NCI-H1417 (cell line): ENCODE results near the gene SMTNL2.
A peak's percentile ranks its signal among the peaks of the same experiment; 100 is the strongest.

ENCODE experiments used
- DNase-seq, 3 experiments: peaks; one replicate each; lab custom pipeline; 2025; lab: John Stamatoyannopoulos, UW

SMTNL2 gene

GRCh38 chr17:4545217-4545951, 38.9 kb upstream of the SMTNL2 start:
- DNase-seq: no peak

DNA sequence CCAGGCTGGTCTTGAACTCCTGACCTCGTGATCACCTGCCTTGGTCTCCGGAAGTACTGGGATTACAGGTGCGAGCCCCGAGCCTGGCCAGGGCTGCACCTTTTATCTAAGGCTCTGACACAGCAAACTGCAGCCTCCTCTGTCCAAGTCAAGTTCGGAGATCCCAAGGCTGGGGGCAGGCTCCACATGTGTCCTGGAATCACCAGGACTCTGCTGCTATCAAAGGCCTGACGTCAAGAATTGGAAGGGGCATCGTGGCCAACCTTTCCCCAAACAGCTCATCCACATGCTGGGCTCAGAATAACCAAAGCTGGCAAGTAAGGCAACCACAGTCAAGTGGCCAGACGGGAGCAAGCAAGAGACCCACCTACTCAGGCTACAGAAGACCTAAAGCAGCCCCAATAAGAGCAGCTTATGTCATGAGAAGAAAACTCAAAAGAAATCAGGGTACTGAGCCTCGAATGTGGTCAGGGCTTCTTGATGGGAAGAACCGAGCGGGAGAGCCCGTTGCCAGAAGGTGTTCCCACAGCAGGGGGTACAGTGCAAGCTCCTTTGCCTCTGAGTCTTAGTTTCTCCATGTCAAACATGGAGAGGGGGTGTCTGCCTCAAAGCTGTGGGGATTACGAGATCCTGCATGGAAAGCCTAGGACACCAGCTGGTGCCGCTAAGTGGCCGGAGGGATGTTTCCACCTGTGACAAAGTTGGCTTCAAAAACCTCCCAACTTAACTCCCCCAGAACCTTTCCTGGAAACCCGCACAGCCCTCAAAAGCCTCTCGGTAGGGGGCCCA, 37.0 kb upstream of the SMTNL2 start:
- DNase-seq: no peak

DNA sequence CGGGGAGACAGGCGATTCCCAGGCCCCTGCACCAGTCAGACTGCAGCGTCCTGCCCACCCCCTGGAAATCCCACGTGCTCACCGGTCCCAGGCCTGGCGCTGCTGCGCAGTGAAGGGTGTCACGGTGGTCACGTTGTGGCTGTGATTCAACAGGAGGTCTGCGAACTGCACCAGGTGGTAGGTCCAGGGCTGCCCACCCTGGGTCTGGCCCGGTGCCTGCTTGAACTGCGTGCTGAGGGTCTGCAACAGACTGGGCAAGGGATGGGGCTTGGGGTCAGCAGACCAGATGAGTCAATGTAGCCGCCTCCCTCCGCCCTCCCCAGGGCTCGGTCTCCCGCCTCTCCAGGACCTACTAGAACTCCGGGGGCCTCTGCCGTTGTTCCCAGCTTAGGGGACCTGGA, 36.3 kb upstream of the SMTNL2 start:
- DNase-seq: no peak

GRCh38 chr17:4548721-4549531, 35.4 kb upstream of the SMTNL2 start:
- no peak for DNase-seq

DNA sequence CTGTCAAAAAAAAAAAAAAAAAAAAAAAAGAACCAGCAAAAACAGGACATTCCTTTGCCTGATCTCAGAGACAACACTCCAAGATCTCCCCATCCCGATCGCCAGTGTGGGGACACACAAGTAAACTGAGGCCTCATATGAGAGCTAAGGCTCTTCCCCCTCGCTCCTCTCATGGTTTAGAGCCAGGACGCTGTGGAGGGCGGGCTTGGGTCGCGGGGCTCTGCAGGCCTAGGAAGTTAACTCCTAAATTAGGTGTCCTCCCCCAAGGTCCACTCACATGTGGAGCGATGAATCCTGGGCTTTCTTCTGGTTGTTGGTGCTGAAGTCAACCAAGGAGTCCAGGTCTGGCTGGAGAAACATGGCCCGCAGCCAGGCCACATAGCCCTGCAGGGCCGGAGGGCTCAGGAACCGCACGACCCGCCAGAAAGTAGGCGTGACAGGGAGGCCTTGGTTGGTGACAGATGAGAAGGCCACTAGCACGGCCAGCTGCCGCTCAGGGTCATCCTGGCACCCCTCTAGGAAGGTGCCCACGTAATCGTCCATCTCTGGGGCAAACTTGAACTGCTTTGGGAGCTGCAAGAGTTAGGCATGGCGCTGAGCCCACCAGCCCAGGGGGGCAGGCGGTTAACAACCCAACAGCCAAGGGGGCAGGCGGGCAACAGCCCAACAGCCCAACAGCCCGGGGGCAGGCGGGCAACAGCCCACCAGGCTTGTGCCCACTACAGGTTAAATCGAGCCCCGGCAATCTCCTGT, 34.4 kb upstream of the SMTNL2 start:
- no peak for DNase-seq

DNA sequence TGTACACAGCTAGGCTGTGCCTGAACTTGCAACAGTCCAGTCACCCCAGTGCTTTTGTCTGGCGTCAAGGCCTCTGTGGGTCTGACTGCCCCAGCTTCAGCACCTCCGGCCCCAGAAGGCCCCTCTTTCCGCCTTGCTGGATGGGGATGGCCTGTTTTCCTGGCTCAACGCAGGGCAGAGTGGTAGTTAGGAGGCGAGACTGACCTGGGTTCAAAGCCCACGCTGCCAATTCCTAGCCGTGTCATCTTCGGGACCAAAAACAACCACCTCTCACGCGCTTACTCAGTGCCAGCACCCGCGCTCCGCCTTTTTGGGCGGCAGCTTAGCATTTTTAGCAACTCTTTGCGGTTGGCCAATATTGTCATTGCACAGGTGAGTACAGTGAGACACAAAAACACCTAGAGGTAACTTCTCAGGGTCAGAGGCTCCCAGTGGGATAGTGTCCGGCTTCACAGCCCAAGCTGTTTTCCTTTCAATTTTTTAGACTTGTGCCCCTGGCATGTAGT, 33.7 kb upstream of the SMTNL2 start:
- no peak for DNase-seq

DNA sequence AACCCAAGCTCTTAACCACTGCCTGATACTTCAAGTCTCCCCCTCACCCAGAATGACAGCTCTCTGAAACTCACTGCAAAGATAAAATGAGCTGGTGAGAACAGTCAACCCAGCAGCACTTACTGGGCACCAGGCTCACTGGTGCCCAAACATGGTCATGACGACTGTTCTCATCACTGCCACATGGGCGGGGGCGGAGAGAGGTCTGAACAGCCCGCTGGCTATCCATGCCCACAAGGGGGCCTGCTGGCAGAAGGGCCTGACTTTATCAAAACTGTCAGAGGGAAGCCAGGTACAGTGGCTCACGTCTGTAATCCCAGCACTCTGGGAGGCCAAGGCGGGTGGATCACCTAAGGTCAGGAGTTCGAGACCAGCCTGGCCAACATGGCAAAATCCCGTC, 33.2 kb upstream of the SMTNL2 start:
- DNase-seq: no peak

DNA sequence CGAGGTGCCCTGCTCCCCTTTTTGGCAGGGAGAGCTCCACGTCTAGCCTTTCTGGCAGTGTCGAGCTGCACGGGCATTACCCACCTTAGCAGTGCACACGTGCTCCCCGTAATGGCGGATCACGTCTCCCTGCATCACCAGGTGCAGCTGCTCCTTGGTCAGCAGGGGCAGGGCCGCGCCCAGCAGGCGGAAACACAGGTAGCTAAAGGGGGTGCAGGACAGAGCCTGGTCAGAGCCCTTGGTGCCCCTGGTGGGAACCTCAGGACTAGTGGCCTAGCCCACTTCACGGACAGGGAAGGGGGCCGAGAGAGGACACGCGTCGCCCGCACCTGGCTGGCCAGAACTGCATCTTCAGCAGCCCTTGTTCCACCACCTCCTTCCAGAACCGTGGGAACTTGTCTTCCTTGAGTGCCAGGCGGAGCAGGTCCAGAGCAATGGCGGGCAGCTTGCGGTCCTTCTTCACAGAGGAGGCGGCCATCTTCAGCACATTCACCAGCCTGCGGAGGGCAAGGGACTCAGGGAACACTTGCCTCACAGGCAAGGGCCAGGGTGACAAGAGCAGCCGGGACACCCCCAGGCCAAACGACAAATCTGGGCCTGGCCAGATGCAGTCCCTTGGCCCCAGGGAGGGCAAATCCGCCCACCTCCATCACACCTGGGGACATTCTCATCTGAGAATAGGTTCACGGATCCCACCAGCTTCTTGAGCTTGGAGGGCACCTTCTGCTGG, 32.4 kb upstream of the SMTNL2 start:
- DNase-seq: no peak

DNA sequence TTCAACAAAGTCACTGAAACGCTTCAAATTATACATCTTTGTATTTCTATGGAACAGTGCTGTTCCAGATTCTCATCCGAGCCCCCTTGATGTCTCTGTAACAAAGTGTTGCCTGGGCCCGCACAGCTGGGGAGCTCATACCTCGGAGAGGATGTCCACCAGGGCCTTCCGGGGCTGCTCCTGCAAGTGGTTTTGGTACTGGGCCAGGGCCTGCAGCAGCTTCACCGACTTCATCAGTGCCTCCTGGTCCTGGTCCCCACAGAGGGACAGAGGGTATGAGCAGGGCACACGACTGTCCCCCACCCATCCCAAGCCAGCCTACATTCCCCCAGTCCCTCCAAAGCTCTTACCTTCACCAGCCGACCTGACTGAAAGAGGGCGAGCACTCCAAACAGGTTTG, 30.7 kb upstream of the SMTNL2 start:
- no peak for DNase-seq

DNA sequence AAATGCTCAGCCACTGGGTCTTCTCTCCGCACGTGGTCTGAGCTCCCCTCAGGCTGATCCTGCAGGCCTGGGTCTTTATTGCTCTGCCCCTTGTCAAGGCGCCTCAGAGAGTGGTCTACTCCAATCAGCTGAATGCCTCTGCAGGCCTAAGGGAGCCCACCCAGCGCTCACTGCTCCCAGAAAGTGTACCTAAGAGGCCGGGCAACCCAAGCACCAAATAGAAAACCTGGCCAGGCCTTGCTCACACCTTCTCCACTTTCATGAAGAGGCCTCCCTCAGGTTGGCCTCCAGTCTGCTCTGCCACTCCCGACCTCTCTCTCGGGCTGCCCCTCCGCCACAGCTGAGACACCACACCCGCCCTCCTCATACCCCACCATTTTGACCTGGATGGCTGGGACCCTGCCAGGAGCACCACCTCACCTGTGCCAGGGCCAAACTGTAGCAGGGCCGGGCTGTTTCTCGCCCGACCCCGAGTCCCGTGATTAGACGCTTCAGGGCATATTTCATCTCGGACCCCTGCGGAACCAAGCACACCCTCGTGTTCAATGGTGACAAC, 29.8 kb upstream of the SMTNL2 start:
- DNase-seq: no peak

- peak; percentile 85 to 95 (median 92) for DNase-seq
Measured at GRCh38 chr17:4554997-4555799, 29.1 kb upstream of the SMTNL2 start, which contains the start of gene MYBBP1A. Gene MYBBP1A, minus strand, starts transcription at chr17:4555384. Its CDS starts 60 bp downstream, at chr17:4555324.

GRCh38 chr17:4555873-4556759, 28.2 kb upstream of the SMTNL2 start:
- DNase-seq: peak in 1 of 3 experiments; percentile 34

- no peak for DNase-seq
Measured at GRCh38 chr17:4556996-4557395, 27.3 kb upstream of the SMTNL2 start.

DNA sequence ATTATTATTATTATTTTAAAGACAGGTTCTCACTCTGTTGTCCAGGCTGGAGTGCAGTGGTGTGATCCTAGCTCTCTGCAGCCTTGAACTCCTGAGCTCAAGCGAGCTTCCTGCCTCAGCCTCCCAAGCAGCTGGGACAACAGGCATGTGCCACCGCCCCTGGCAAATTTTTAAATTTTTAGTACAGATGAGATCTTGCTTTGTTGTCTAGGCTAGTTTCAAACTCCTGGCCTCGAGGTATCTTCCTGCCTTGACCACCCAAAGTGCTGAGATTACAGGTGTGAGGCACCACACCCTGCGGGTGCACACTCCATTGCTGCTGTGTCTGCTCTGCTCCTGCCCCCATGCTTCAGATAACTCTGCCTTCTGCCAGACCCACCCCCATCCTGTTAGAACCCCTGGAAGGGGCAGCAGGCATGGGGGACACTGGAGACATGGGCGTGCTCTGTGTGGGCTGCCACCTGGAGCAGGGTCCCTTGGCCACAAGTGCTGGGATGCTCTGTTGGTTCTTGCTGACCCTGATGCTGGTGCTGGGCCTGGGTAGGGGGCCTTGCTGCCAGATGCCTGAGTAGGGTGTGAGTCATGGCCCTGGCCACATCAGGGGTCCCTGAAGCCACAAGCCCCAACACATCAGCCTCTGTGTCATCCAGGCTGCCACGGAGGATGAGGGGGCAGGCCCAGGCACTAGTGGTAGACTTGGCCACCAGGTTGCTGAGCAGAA, 26.5 kb upstream of the SMTNL2 start:
- no peak for DNase-seq

DNA sequence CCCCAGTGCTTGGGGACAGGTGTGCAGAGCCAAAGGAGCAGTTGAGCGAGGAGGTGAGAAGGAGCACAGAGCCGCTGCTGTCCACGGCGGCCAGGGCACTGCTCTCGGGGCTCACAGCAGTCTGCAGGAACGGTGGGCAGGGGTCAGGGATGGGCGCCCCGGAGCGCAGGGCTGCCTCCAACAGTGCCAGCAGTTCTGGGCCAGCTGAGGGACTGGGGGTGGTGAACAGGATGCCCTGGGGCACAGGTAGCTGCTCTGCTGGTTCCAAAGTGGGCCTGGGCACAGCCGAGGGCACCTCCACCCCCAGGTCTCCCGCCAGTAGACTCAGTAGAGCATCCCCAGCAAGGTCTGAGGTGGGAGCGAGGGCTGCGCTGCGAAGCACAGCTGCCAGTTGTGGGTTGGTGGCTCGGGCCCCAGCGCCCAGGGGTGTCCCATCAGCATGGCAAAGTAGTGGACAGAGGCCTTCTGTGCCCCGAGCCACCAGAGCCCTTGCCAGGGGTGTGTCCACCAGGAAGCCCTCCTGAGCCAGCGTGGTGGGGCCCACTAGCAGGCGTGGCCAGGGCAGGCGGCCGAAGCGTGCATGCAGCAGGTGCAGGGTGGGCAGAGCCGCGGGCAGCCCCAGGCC, 25.9 kb upstream of the SMTNL2 start:
- DNase-seq: no peak

- DNase-seq: no peak
Measured at GRCh38 chr17:4559139-4559791, 25.1 kb upstream of the SMTNL2 start.

DNA sequence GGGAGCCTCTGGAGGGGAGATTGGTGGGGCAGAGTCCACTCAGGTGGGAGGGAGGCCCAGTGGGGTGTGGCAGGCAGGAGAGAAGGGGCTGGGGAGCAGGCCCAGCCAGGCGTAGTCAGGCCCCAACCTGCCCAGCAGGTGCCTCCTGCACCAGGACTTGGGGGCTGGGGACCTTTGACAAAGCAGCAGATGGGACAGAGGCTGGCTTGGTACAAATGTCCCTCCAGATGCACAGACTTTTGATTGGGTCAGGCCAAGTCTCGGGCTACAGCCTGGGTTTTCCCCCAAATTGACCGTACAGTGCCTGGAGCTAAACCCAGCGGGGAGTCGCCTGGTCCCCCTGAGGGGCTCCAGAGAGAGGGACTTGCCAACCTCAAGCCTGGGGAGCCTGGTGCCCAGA, 24.4 kb upstream of the SMTNL2 start:
- DNase-seq: no peak
